ENCODE results near the gene BCKDHA. TPM values are rescaled to one million over a fixed set of nuclear protein-coding genes. Genes with fewer than 3 reads are reported as not detected.

The BCKDHA gene
- total and polyA plus RNA-seq, 2 donors (not counting 1 experiment from before 2014, with no cell fraction given) = 11.2 to 30.7 TPM

DNA sequence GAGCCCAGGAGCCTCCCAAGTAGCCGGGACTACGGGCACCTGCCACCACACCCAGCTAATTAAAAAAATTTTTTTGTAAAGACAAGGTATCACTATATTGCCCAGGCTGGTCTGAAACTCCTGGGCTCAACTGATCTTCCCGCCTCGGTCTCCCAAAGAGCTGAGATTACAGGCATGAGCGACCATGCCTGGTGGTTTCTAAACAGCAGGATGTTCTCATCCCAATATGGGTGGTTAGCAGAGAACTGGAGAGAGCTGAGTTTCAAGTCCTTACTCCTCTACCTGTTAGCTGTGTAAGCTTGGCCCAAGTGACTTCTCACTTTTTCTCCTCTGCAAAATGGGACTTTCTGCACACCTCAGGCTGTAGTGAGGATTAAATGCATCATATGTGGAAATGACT lies 13.3 kb upstream of the BCKDHA start:
- no peaks in the 10 kb centered on the region for H3K4me1 ChIP-seq (ENCODE audit: control insufficient read depth, extremely low read depth, insufficient read depth, low read length)
- no peaks in the 10 kb centered on the region for H3K79me2 ChIP-seq (ENCODE audit: control insufficient read depth, insufficient read depth, low read length)
- no peaks in the 10 kb centered on the region for H4K20me1 ChIP-seq (ENCODE audit: control insufficient read depth, extremely low read depth, insufficient read depth, low read length)
- no peak overlapping the region for H3K27ac ChIP-seq (ENCODE audit: insufficient read depth, low read length)
- H3K9me3 ChIP-seq (ENCODE audit: control insufficient read depth, insufficient read depth, low read depth, low read length) = no peaks in the 10 kb centered on the region
- no peak for DNase-seq (ENCODE audit: low read depth in 2 of 2)
- TF ChIP-seq, protein P1, sequence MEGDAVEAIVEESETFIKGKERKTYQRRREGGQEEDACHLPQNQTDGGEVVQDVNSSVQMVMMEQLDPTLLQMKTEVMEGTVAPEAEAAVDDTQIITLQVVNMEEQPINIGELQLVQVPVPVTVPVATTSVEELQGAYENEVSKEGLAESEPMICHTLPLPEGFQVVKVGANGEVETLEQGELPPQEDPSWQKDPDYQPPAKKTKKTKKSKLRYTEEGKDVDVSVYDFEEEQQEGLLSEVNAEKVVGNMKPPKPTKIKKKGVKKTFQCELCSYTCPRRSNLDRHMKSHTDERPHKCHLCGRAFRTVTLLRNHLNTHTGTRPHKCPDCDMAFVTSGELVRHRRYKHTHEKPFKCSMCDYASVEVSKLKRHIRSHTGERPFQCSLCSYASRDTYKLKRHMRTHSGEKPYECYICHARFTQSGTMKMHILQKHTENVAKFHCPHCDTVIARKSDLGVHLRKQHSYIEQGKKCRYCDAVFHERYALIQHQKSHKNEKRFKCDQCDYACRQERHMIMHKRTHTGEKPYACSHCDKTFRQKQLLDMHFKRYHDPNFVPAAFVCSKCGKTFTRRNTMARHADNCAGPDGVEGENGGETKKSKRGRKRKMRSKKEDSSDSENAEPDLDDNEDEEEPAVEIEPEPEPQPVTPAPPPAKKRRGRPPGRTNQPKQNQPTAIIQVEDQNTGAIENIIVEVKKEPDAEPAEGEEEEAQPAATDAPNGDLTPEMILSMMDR (conservative IDR thresholded peaks at IDR 0.05 in 1 of 2, IDR thresholded peaks at IDR 0.05 in 1 of 2; ENCODE audit: low read depth in 1 of 2, low read length in 2 of 2) = no peak
- TF ChIP-seq EZH2 (IDR thresholded peaks at IDR 0.05; ENCODE audit: low read length, missing control alignments) = no peak
- H3K27me3 ChIP-seq (ENCODE audit: control insufficient read depth, insufficient read depth, low read length) = no peaks in the 10 kb centered on the region
- H3K9ac ChIP-seq (ENCODE audit: insufficient read depth, low read length) = no peak overlapping the region
- H3K4me2 ChIP-seq (ENCODE audit: extremely low read depth, insufficient read depth, low read length) = no peak overlapping the region
- no peak overlapping the region for H2AFZ ChIP-seq (ENCODE audit: low read length)
- no peaks in the 10 kb centered on the region for H3K36me3 ChIP-seq (ENCODE audit: control insufficient read depth, insufficient read depth, low read length)
- no peak overlapping the region for H3K4me3 ChIP-seq (replicated peaks in 1 of 4; ENCODE audit: control extremely low read depth in 1 of 4, insufficient read depth in 1 of 4, low read depth in 3 of 4, low read length in 4 of 4)

DNA sequence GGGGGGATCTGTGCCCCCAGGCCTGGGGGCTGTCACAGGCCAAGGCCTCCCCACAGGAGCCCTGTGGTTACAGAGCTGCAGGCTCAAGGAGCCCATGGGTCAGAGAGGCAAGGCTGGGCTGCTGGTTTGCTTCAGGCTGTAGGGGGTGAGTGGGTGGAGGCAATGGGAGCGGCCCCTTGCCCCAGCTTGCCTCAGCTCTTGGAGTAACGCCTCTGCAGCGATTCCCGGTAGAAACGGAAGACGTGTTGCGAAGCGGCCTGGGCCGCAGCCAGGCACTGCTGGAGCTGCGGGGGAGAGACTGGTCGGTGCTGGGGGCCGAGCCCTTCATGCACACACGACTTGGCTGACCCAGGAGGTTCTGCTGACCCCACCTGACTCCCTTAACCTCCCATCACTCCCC lies 11.2 kb upstream of the BCKDHA start:
- Histone ChIP-seq H3K9me3 (ENCODE audit: control insufficient read depth, insufficient read depth, low read depth, low read length) (no peaks in the 10 kb centered on the region), H2AFZ (ENCODE audit: low read length) (no peak overlapping the region), H3K36me3 (ENCODE audit: control insufficient read depth, insufficient read depth, low read length) (peaks cover 1% of the 10 kb centered on the region), H3K4me2 (ENCODE audit: extremely low read depth, insufficient read depth, low read length) (no peak overlapping the region), H3K4me3 (replicated peaks in 1 of 4; ENCODE audit: control extremely low read depth in 1 of 4, insufficient read depth in 1 of 4, low read depth in 3 of 4, low read length in 4 of 4) (no peak overlapping the region), H3K27ac (ENCODE audit: insufficient read depth, low read length) (no peak overlapping the region), H3K9ac (ENCODE audit: insufficient read depth, low read length) (no peak overlapping the region), H4K20me1 (ENCODE audit: control insufficient read depth, extremely low read depth, insufficient read depth, low read length) (no peaks in the 10 kb centered on the region), H3K4me1 (ENCODE audit: control insufficient read depth, extremely low read depth, insufficient read depth, low read length) (no peaks in the 10 kb centered on the region), H3K27me3 (ENCODE audit: control insufficient read depth, insufficient read depth, low read length) (no peaks in the 10 kb centered on the region), H3K79me2 (ENCODE audit: control insufficient read depth, insufficient read depth, low read length) (no peaks in the 10 kb centered on the region)
- TF ChIP-seq, protein P1 (conservative IDR thresholded peaks at IDR 0.05 in 1 of 2, IDR thresholded peaks at IDR 0.05 in 1 of 2; ENCODE audit: low read depth in 1 of 2, low read length in 2 of 2) = no peak
- no peak for TF ChIP-seq EZH2 (IDR thresholded peaks at IDR 0.05; ENCODE audit: low read length, missing control alignments)
- DNase-seq (ENCODE audit: low read depth in 2 of 2) = no peak

DNA sequence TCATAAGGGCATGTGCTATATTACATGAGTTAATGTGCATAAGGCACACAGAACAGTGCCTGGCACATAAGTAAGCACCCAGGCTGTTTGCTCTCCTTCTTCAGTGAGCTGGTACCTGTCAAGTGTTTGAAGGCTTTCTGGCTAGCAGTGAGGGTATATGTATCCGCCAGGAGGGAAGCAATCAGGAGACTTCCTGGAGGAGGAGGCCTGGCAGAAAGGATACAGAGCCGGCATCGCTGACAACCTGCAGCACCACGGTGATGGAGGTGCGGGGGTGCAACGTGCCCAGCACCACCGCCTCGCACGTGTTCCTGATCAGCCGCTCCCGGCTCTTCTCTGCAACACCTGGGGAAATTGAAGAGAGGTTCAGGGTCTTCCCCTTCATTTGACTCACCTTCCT lies 6.0 kb upstream of the BCKDHA start:
- Histone ChIP-seq H3K4me3 (replicated peaks in 1 of 4; ENCODE audit: control extremely low read depth in 1 of 4, insufficient read depth in 1 of 4, low read depth in 3 of 4, low read length in 4 of 4) (no peak overlapping the region), H3K79me2 (ENCODE audit: control insufficient read depth, insufficient read depth, low read length) (no peaks in the 10 kb centered on the region), H3K27ac (ENCODE audit: insufficient read depth, low read length) (no peak overlapping the region), H3K9ac (ENCODE audit: insufficient read depth, low read length) (no peak overlapping the region), H2AFZ (ENCODE audit: low read length) (no peak overlapping the region), H3K4me2 (ENCODE audit: extremely low read depth, insufficient read depth, low read length) (no peak overlapping the region), H3K4me1 (ENCODE audit: control insufficient read depth, extremely low read depth, insufficient read depth, low read length) (no peaks in the 10 kb centered on the region), H3K9me3 (ENCODE audit: control insufficient read depth, insufficient read depth, low read depth, low read length) (no peaks in the 10 kb centered on the region), H4K20me1 (ENCODE audit: control insufficient read depth, extremely low read depth, insufficient read depth, low read length) (no peaks in the 10 kb centered on the region), H3K36me3 (ENCODE audit: control insufficient read depth, insufficient read depth, low read length) (peaks cover 1% of the 10 kb centered on the region), H3K27me3 (ENCODE audit: control insufficient read depth, insufficient read depth, low read length) (no peaks in the 10 kb centered on the region)
- TF ChIP-seq, protein P1 (conservative IDR thresholded peaks at IDR 0.05 in 1 of 2, IDR thresholded peaks at IDR 0.05 in 1 of 2; ENCODE audit: low read depth in 1 of 2, low read length in 2 of 2) = no peak
- TF ChIP-seq EZH2 (IDR thresholded peaks at IDR 0.05; ENCODE audit: low read length, missing control alignments) = no peak
- no peak for DNase-seq (ENCODE audit: low read depth in 2 of 2)
